GM18499 (cell line): ENCODE data around the gene LHFPL6.

ENCODE experiments used
- ATAC-seq: cut with Tn5 transposase; IDR thresholded peaks from one replicate; pipeline ENCODE4 v1.9.1; 2021; ENCODE audit warnings: moderate number of reproducible peaks; ENCODE audit not compliant: insufficient read depth, unreplicated experiment

LHFPL6 gene

GRCh38 chr13:39324806-39325311 lies 278.1 kb downstream of the LHFPL6 start:
- no peak for ATAC-seq

- no peak for ATAC-seq
Measured at GRCh38 chr13:39322836-39323585, 280.0 kb downstream of the LHFPL6 start.

GRCh38 chr13:39321574-39321973 lies 281.4 kb downstream of the LHFPL6 start:
- no peak for ATAC-seq

- no peak for ATAC-seq
Measured at GRCh38 chr13:39318161-39318560, 284.8 kb downstream of the LHFPL6 start.

- no peak for ATAC-seq
Measured at GRCh38 chr13:39317291-39317690, 285.7 kb downstream of the LHFPL6 start.

- ATAC-seq: no peak
Measured at GRCh38 chr13:39315796-39316195, 287.2 kb downstream of the LHFPL6 start.

- no peak for ATAC-seq
Measured at GRCh38 chr13:39313721-39314120, 289.3 kb downstream of the LHFPL6 start.

- no peak for ATAC-seq
Measured at GRCh38 chr13:39312596-39312995, 290.4 kb downstream of the LHFPL6 start.

- no peak for ATAC-seq
Measured at GRCh38 chr13:39311619-39312018, 291.4 kb downstream of the LHFPL6 start.

GRCh38 chr13:39310961-39311360 lies 292.0 kb downstream of the LHFPL6 start:
- ATAC-seq: no peak

DNA sequence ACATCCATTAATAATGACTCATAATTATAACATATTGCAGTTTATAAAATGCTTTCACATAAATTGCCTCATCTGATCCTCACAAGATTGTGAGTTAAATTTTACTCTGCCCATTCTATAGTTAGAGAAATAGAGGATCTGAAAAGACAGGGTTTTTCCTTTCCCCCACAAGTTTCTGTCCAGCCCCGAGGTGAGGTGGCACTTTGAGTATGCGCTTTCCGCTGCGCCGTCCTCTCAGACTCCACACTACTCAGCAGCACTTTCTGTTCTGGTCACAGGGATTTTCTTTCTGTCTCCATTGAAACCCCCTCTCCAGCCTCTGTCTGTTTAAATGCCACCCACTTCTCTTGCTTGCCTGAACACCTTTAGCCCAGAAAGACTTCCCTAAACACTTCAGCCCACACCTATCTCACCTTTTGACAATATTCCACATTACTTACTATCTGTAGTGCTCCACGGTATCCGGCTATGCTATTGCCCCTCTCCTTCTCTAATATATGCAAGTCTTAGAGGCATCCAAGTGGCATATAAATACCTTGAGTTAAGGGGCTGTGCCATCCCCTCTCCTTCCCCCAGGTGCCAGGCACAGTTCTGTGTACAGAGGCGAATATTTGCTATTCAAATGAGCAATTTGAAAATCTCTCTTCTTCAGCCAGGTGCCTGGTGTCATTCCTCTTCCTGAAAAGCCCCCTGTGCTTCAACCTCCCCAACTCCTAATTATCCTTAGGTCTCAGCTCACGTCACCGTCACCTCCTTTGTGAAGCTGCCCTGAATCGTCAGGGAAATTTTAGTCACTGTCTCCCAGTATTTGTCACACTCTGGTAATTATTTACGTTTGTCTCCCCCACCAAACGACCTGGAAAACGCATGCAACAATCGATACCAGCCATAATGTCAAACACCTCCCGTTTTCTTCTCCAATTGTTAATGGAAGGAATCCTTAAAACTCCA lies 296.1 kb downstream of the LHFPL6 start:
- ATAC-seq: peak; percentile 89

- ATAC-seq: no peak
Measured at GRCh38 chr13:39302820-39303219, 300.2 kb downstream of the LHFPL6 start.

DNA sequence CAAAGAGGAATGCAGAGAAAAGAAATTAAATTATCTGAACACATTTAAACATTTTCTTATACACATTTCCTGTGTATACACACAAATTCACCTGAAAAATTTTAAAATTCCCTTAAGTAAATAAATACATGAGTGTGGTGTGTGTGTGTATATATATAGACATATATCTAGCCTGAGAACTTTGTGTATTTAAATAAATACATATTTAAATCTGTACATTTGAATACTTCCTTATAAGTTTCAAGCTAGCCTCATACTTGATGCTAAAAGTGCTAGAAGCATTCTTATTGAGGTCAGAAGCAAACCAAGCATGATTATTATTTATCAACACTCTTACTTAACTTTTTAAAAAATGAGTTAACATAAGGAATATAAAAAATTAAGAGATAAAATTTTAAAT lies 304.0 kb downstream of the LHFPL6 start:
- no peak for ATAC-seq

GRCh38 chr13:39297664-39298171 lies 305.3 kb downstream of the LHFPL6 start:
- ATAC-seq: no peak

DNA sequence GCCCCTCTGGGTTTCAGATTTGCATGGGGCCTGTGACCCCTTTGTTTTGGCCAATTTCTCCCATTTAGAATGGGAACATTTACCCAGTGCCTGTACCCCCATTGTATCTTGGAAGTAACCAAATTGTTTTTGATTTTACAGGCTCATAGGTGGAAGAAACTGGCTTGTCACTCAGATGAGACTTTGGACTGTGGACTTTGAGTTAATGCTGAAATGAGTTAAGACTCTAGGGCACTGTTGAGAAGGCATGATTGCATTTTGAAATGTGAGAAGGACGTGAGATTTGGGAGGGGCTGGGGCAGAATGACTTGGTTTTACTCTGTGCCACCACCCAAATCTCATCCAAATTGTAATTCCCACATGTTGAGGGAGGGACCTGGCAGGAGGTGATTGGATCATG lies 306.0 kb downstream of the LHFPL6 start:
- no peak for ATAC-seq

- no peak for ATAC-seq
Measured at GRCh38 chr13:39296193-39296592, 306.8 kb downstream of the LHFPL6 start.
